NCI-H524 treated with DMSO at 0.1 percent for 48 hours (cell line): ENCODE data around the gene FHIP1B.

ENCODE experiments used
- DNase-seq: peaks from one replicate; lab custom pipeline; 2025; lab: John Stamatoyannopoulos, UW

FHIP1B gene

DNA sequence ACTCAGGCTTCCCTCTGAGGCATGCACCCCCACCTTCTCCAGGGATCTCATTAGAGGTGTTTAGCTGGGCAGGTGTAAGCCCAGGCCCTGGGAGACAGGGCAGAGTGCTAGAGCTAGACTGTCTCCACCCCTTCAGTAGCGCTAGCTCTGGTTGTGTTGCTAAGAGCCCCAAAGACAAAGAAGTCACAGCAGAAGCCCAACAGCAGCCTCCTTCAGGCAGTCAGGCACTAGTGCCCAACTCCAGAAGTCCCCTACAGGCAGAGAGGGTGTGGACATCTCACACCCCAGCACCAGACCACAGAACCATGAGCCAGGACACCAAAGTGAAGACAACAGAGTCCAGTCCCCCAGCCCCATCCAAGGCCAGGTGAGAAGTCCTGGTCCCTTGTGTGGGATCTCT is 4.5 kb upstream of the FHIP1B start, which contains the start of gene CNGA4:
Gene CNGA4, plus strand, starts transcription at position 188 of the 400 bp plus-strand sequence. Its CDS starts 118 bp downstream, at position 306.
- DNase-seq: no peak

DNA sequence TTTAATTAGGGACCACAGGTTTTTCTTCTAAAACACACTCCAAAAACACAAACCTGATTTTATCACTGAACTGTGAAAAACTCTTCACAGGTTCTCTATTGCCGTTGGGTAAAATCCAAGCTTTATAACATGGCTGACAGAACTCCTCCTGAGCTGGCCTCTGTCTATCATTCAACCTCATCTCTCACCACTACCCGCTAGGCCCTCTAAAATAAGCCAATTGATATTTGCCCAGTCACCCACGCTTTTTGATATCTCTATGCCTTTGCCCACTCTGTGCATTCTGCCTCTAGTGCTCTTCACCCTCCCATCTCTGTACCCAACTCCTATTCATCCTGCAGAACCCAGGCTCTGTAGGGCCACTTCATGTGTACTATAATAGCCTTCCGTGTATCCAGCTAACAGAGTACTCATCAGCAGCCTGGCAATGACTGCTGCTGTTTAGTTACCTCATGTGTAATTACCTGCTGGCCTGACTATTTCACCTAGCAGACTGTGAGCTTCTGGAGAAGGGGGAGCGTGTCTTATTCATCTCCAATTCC is 3.4 kb upstream of the FHIP1B start:
- no peak for DNase-seq

DNA sequence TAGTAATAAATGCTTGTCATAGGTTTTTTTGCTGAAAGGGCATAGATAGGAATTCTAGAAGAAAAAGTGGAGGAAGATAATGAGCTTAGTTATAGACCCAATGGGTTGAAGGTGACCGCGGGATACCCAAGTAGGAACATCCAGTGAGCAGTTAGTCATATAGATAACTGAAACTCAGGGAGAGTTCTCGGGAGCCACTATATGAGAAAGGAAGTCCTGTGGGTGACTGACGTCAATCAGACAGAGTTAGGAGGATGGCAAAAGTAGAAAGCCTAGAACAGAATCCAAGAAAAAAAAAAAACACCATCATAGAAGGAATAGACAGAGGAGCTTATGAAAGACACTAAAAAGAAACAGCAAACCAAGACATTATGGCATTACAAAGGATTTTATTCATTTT is 2.8 kb upstream of the FHIP1B start:
- DNase-seq: no peak

DNA sequence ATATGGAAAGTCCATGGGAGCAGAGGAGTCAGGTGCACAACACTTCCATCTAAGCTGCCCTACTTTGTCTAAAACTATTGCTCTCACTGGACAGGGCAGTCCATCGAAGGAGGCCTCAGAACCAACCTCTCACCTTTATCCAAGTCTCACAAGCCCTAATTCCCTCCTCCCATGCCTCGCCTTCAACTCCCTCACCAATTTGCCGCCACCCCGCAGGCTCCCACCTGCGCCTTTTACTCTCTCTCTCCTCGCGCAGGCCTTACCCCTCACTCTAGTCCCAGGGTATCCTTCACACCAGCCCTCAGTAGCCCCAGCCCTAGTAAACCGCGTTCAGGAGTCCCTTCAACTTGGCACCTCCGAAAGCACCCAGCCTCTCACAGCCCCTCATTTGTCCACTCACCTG is 451 bp downstream of the FHIP1B start:
- DNase-seq: no peak

DNA sequence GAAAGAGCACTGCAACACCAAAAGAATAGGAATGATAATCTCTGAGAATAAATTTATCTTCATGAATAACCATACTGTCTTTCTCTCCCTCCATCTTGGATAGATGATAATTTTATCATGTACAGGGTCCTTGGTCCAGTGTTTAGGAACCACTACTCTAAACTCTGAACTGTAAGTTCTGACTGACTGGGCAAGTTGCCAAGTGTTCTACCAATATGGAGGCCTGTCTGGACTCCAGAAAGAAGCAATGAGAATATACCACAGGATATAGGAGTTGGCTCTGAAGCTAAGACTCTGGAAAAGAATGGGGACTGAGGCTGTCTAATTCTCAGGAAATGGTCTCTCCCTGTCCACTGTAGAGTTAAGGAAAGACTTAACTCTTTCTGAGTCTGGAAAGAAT is 1.5 kb downstream of the FHIP1B start:
- DNase-seq: no peak

DNA sequence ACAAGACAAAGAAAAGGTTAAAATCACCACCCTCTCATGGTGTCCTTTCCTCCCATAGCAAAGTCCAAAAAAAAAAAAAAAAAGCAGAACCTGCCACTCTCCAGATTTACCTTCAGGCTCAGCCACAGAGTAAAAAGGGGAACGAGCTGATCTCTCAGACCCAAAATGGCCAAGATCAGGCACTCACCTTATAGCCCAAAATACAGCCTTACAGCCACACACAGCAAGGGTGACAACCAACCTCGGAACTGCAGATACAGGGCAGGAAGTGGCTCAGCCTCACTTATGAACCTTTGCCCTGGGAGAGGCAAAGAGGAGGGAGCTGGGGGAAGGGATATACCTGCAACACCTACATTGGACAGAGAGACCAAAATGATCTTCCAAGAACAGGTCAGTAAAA is 4.5 kb downstream of the FHIP1B start:
- DNase-seq: no peak

DNA sequence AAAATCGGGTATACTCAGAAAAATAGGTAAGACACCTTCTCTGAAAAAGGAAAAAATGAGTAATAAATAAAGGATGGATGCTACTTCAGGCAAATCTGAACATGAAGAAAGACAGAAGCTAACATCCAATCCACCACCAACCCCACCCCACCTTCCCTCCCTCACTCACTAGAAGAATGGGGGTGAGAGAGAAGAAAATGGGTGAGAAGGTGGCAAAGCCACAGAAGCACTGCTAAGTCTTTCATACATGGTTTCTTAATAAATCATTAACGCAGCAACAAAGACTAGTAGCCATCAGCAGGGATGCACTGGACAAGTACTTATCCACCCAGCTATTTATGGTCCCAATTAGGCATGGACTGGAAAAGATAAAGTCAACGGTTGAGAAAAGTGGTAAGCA is 5.9 kb downstream of the FHIP1B start:
- DNase-seq: no peak

DNA sequence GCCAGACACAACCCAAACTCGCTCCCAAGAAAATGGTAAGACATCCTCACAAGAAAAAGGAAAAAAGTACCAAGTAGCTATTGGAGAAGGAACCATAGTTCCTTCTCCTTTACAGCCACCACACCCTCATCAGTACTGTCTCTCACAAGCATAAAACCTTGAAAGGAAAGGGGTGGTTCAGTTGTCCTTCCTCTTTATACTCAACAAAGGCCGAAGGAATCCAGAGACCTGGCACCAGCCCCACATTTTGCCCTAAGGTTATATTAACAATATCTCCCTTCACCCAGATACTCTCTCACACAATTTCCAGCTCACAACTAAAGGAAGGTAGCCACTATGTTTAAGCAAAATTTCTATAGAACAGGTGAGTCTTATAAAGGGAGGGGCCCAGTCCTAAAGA is 8.5 kb downstream of the FHIP1B start:
- no peak for DNase-seq

DNA sequence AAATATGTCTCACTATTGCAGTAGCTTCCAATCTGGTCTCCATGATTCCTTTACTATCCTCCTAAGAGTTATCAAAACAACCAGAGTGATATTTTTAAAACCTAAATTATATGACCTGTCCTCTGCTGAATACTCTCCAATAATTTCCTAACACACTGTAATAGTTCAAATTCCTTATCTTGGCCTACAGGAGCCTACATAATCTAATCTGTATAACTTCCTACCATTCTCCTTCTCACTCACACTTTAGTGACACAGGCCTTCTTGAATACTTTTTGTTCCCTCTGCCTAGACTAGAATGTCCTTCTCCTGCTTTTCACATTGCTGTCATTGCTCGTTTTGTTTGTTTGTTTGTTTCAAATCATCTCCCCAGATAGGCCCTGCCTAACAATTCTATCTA is 9.4 kb downstream of the FHIP1B start:
- DNase-seq: no peak

DNA sequence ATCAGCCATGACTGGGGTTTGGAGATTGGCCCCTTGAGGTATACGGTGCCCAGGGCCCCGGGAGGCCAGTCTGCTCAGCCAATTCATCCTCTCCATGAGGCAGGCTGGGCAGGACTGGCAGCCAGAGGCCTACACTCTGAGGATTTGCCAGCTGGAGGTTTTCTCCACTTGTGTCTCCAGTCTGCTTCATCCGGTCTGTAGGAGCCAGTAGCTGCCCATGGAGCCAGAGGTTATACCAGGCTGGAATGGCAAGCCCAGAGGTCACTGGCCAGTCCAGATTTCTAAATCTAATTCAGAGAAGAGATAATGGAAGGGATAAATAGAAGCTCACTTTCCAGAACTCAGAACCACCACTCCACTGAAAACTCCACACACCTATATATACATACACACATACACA is 10.0 kb downstream of the FHIP1B start:
- DNase-seq: no peak

DNA sequence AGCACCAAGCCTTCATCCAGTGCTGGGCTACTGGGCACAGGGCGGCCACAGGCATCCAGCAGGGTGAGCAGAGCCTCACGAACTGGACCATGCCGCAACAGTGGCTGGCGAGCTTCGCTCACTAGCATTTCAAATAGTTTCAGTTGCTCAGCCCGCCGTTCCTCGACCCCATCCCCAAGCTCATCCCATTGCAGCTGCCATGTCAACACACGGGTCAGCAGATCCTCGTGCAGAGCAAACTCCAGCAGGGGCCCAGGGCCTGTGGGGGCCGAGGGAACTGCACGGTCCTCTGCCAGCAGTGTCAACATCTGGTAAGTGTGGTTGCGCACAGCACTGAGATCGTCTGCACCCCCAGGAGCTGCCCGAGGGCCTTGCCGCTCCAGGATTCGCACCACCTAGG is 10.6 kb downstream of the FHIP1B start:
- DNase-seq: no peak

DNA sequence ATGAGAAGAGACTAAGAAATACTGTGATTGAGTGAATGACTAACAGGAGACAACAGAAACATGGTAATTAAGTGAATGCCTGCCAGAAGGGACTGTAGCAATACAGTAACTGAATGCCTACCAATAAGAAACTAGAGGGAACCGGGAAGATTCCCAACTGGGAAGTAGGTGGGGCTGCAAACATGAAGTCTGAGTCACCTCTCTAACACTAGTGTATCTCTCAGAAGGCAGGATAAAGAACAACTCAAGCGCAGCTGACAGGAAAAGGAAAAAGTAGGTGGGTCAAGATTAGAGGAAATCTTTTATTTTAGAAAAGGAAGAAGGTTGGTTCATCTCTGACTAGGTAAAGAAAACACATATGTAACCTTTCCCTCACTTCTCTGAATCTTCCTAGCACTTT is 15.1 kb downstream of the FHIP1B start:
- no peak for DNase-seq

DNA sequence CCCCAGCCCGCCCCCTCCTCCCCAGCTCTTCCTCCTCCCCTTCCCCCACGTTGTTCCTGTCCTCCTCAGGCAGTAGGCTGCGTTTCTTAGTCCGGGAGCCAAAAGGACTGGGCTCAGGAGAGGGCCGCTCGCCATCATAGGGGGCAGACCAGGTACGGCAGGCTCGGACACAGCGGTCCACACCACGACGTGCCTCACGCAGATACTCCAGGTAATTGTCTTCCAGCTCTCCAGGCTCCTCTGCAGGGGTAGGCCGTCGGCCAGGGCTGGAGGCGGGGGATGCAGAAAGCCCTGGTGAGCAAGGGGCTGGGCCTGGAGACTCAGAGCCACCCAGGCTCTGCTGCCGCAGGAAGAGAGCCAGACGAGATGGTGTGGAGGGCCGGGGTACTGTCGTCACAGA is 16.7 kb downstream of the FHIP1B start:
- no peak for DNase-seq

DNA sequence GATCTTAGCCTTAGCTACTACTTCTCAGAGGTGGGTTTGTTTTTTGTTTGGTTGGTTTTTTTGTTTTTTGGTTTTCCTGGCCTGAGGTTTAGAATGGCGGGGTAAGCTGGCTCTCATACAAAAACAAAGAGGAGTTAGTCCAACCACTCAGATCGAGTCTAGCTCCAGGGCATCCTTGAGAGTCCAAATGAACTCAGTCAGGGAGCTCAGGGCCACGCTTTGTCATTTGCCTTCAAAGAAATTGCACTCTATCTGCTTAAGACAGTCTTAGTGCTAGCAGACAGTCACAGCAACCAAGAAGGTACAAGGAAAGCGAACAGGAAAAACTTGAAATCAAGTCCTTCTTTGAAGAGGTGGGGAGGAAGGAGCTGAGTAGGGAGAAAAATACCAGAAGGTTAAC is 17.9 kb downstream of the FHIP1B start:
- DNase-seq: no peak

DNA sequence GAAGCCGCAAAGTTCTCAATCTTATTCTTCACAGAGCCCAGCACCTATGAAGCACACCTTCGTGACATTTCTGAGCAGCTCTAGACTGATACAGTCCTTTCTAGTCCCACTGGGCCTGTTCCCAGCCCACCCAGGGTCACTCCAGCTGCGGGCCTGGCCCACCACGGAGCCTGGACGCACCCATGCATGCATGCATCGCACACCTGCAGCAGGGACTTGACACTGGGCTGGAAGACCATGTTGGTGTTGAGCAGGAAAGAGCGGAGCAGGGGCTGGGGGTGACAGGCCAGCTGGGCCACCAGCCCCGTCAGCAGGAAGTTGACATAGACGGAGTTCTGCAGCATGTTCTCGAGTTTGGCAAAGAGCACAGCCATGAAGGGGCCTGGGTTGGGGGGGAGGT is 19.9 kb downstream of the FHIP1B start:
- no peak for DNase-seq

DNA sequence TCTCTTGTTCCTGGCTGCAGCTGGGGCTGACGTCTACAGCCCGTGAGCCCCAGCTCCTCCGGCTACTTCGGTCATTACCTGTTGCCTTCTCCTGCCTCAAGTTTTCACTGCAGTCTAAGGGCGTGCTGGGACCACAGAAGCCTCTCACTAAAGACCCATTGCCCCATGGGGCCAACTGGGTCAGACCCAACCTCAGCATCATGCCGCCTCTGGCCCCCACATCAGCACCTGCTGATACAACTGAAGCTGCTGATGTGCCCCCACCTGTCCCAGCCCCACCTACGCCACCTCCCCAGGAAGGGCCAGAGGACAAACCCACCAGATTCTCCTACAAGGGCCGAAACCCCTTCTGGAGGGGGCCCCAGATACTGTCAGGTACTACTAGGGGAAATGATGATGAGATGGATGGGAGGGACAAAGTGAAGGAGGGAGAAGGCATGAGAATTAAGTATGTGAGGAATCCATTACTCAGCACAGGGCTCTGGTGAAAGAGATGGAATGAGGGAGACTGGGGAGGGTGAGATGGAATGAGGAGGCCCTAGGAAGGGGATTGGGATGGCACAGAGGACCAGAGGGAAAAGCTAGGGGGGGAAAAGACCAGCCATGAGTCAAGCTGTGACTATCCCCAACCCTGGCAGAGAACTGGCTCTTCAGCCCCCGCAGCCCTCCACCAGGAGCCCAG is 24.0 kb downstream of the FHIP1B start:
- no peak for DNase-seq

DNA sequence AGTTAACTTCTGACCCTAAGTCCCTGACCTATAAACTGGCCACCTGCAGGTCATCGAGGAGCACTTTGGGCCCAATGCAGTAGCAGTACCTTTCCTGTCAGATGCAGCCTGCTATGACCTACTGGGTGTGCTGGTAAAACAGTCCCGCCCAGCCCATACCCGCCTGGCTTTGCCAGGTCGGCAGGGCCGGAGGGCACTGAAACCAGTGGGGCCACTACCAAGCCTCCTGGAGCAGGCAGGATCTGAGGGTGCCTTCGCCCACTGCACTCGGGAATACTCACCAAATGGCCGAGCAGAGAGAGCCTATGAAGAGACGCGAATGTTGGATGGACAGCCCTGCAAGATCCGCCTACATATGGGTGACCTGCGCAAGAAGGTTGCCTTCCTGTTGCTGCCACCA is 24.6 kb downstream of the FHIP1B start:
- DNase-seq: no peak

DNA sequence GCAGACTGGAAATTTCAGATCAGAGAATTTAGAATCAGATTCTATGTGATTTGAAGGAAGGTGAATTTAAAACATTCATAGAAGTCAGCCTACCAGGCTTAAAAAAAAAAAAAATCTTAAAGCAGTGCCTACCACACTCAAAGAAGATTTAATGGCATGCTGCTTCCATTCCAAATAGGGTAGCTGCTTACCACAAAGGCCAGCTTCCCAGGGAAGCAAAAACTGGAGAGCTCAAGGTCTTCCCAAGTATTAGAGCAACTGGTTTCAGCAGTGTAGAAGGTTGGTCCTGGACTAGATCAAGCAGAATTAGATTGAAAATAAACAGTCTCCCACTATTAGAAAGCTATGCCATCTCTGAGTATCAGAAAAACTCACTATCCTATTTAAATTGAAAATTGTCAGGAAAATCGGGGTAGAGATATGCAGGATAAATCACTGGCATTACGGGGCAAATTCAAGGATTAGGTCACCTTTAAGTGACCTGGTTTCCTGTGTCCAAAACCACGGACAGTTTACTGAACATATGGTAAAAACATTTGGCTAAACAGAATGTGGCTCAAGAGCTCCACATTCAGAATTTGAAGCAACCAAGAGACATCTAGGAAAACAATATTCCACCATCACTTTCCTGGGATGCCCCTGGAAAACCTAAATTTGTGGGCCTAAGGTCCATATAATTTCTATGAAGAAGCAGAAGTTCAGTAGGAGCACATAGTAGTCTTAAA is 27.8 kb downstream of the FHIP1B start:
- no peak for DNase-seq

DNA sequence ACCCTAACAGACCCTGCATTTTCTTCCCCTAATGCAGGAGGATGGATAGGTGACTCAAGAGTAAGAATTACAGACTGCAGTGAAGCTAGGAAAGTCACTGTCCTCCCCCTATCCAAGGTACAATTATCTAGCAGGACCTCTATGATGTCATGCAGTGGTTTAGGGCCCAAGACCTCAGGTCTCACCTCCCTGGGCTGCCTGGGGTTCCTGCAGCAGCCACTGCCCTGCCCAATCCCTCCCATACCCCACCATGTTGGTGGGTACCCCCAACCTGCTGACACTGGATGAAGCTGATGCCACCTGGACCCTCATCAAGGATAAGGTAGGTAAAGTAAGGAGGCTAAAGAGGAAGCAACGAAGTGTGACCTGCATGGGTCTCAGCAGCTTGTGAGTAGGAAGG is 29.1 kb downstream of the FHIP1B start, which contains the start of gene C11orf42:
Gene C11orf42, plus strand, starts transcription at position 192 of the 400 bp plus-strand sequence. Its CDS starts 59 bp downstream, at position 251.
- DNase-seq: no peak

DNA sequence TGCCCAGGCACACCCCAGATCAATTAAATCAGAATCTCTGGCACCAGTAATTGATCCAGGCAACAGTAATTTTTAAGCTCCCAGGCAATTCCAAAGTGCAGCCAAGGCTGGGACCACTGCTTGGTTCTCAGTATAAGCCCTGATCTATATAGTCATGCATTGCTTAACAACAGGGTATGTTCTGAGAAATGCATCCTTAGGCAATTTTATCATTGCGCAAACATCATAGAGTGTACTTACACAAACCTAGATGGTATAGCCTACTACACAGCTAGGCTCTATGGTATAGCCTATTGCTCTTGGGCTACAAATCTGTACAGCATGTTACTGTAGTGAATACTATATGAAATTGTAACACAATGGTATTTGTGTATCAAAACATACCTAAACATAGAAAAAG is 29.7 kb downstream of the FHIP1B start:
- DNase-seq: no peak

DNA sequence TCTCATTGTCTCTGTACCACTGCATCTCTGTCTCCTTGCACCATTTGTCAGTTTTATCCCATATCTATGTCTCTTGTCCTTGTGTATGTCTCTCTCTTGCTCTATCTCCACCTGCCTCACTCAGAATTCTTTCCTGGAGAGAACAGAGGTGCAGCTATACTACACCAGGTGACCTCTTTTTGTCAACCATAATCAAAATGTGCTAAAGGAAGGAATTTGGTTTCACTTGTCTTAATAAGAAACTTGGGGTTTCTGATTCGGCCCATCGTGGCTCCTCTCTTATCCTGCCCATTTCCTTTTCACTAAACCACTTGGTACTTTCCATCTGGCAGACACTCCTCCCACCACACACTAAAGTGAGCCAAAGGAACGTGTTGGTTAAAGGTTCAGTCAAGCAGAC is 31.1 kb downstream of the FHIP1B start:
- DNase-seq: no peak

DNA sequence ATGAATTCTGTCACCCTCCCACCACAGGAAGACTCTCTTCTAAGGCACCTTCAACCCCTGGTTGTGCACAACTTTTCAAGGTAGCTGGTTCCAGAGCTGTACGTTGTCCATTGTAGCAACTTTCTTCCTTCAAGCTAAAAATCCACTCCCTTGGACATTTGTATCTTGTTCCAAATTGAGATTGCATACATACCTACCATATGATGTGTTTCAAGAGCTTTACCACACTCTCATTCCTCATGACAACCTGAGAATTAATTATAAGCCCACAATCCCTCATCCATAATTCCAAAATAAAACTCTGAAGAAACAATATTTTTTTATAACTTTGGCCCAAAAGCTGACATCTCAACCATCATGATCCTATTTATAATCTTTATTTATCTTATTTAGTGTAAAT is 32.4 kb downstream of the FHIP1B start:
- DNase-seq: no peak

DNA sequence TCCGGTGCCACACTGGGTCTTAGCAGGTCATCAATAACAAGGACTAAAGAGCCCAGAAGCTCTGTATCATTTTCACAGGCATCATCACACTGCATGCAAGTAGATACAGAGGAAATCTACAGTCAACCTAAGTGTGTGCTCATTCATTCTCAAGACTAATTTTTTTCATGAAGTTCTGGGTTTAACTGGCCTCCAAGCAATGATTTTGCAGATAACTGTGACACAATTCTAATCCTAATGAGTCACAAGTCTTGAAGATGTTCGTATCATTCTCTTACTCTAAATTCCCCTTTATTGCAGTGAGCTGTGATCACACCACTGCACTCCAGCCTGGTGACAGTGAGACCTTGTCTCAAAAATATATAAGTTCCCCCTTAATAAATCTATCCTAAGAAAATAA is 33.0 kb downstream of the FHIP1B start:
- no peak for DNase-seq

DNA sequence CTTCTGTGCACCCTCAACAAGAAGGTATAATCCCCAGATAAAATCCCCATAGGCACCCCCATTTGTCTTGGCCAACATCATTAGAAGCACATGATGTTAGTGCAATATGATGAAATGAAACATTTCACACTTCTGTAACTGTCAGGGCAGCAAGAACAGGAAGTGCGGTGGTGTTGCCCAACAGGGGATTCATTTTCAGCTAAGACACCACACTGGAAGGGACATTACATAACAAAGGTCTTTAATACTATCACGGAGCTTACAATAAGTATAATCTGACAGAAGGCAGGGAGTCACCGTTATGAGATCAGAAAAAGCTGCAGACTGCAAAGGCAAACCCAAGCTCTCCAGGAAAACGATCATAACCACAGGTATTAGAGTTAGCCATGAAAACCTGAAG is 33.5 kb downstream of the FHIP1B start:
- no peak for DNase-seq
